Loucy (cell line): Measurements from ENCODE around the gene NRXN3.

Source experiments
- H2AFZ ChIP-seq: fragments of 200-600 bp; sonication (generic); 2 replicates; pipeline ENCODE4 v1.6.0; 2016; ENCODE audit warnings: antibody characterized with exemption, mild to moderate bottlenecking, low read length, moderate library complexity
- H3F3A ChIP-seq: fragments of 200-600 bp; 2 replicates; pipeline ENCODE4 v1.6.0; 2016; ENCODE audit warnings: antibody characterized with exemption, low read depth, mild to moderate bottlenecking
- H3K27me3 ChIP-seq: fragments of 200-600 bp; sonication (generic); 2 replicates; pipeline ENCODE4 v1.6.1; 2014; ENCODE audit warnings: low read length, mild to moderate bottlenecking; ENCODE audit not compliant: insufficient read depth, poor library complexity, severe bottlenecking
- H3K36me3 ChIP-seq: fragments of 200-600 bp; sonication (generic); 2 replicates; pipeline ENCODE4 v1.6.1; 2016; ENCODE audit warnings: low read length; ENCODE audit not compliant: insufficient read depth
- H3K4me1 ChIP-seq: fragments of 200-600 bp; sonication (generic); 2 replicates; pipeline ENCODE4 v1.5.1; 2014; ENCODE audit warnings: low read length, mild to moderate bottlenecking; ENCODE audit not compliant: insufficient read depth, poor library complexity, severe bottlenecking
- H3K4me2 ChIP-seq: fragments of 200-600 bp; sonication (generic); 2 replicates; pipeline ENCODE4 v1.6.0; 2014; ENCODE audit warnings: antibody characterized with exemption, low read length, low read depth, mild to moderate bottlenecking; ENCODE audit not compliant: poor library complexity, severe bottlenecking
- H3K4me3 ChIP-seq: fragments of 200-600 bp; sonication (generic); 2 replicates; pipeline ENCODE4 v1.5.1; 2014; ENCODE audit warnings: low read length, mild to moderate bottlenecking, mixed read lengths; ENCODE audit not compliant: poor library complexity, severe bottlenecking
- H3K79me2 ChIP-seq: fragments of 200-600 bp; sonication (generic); 2 replicates; pipeline ENCODE4 v1.6.1; 2014; ENCODE audit warnings: low read length; ENCODE audit not compliant: insufficient read depth
- H3K9ac ChIP-seq: fragments of 200-600 bp; sonication (generic); 2 replicates; pipeline ENCODE4 v1.6.0; 2014; ENCODE audit warnings: mild to moderate bottlenecking, low read depth, low read length, moderate library complexity; ENCODE audit not compliant: poor library complexity, severe bottlenecking
- H3K9me2 ChIP-seq: fragments of 200-600 bp; sonication (generic); replicated peaks from 2 replicates; pipeline ENCODE4 v1.6.1; 2016; ENCODE audit warnings: low read depth, low read length, mixed read lengths
- H3K9me3 ChIP-seq: fragments of 200-600 bp; sonication (generic); 2 replicates; pipeline ENCODE4 v1.6.1; 2014; ENCODE audit warnings: mild to moderate bottlenecking, antibody characterized with exemption, low read length, low read depth; ENCODE audit not compliant: insufficient read depth
- H4K20me1 ChIP-seq: fragments of 200-600 bp; sonication (generic); 2 replicates; pipeline ENCODE4 v1.6.0; 2014; ENCODE audit warnings: antibody characterized with exemption, low read length, mild to moderate bottlenecking; ENCODE audit not compliant: insufficient read depth, poor library complexity, severe bottlenecking
- CTCF ChIP-seq: fragments of 200-600 bp; sonication (generic); conservative IDR thresholded peaks from 2 replicates; pipeline ENCODE4 v1.5.1; 2014; ENCODE audit warnings: mild to moderate bottlenecking, antibody characterized with exemption, low read length
- EZH2phosphoT487 ChIP-seq: fragments of 200-600 bp; IDR thresholded peaks from 2 replicates; pipeline ENCODE4 v1.6.1; 2018; ENCODE audit warnings: antibody characterized with exemption, mild to moderate bottlenecking, moderate library complexity, borderline replicate concordance

NRXN3 gene

GRCh38 chr14:79443602-79444001, 1273.4 kb downstream of the NRXN3 start:
- H4K20me1 ChIP-seq, result no peaks in the 10 kb centered on the region
- no peak overlapping the region for H2AFZ ChIP-seq
- H3K36me3 ChIP-seq, result no peaks in the 10 kb centered on the region
- TF ChIP-seq EZH2phosphoT487 (no peak), CTCF (no peak)
- H3K4me2 ChIP-seq, result no peak overlapping the region
- H3K4me1 ChIP-seq, result no peaks in the 10 kb centered on the region
- H3K9me3 ChIP-seq, result no peaks in the 10 kb centered on the region
- H3K79me2 ChIP-seq, result no peaks in the 10 kb centered on the region
- H3K9me2 ChIP-seq, result no peaks in the 10 kb centered on the region
- no peaks in the 10 kb centered on the region for H3F3A ChIP-seq
- H3K4me3 ChIP-seq, result no peak overlapping the region
- no peaks in the 10 kb centered on the region for H3K27me3 ChIP-seq
- no peak overlapping the region for H3K9ac ChIP-seq

- Histone ChIP-seq H3K79me2 (no peaks in the 10 kb centered on the region), H3F3A (no peaks in the 10 kb centered on the region), H3K36me3 (no peaks in the 10 kb centered on the region), H3K27me3 (no peaks in the 10 kb centered on the region), H3K4me2 (no peak overlapping the region), H3K9ac (no peak overlapping the region), H2AFZ (no peak overlapping the region), H4K20me1 (no peaks in the 10 kb centered on the region), H3K4me3 (no peak overlapping the region), H3K9me2 (no peaks in the 10 kb centered on the region), H3K4me1 (no peaks in the 10 kb centered on the region), H3K9me3 (no peaks in the 10 kb centered on the region)
- TF ChIP-seq EZH2phosphoT487 (no peak), CTCF (no peak)
Measured at GRCh38 chr14:79448960-79449359, 1278.8 kb downstream of the NRXN3 start.

GRCh38 chr14:79451601-79452000, 1281.4 kb downstream of the NRXN3 start:
- no peaks in the 10 kb centered on the region for H3K79me2 ChIP-seq
- no peak for TF ChIP-seq EZH2phosphoT487
- no peak for TF ChIP-seq CTCF
- no peak overlapping the region for H3K9ac ChIP-seq
- no peak overlapping the region for H3K4me2 ChIP-seq
- H3K27me3 ChIP-seq, result no peaks in the 10 kb centered on the region
- no peaks in the 10 kb centered on the region for H3F3A ChIP-seq
- H3K4me1 ChIP-seq, result no peaks in the 10 kb centered on the region
- no peaks in the 10 kb centered on the region for H3K9me3 ChIP-seq
- no peaks in the 10 kb centered on the region for H4K20me1 ChIP-seq
- H3K4me3 ChIP-seq, result no peak overlapping the region
- no peak overlapping the region for H2AFZ ChIP-seq
- no peaks in the 10 kb centered on the region for H3K36me3 ChIP-seq
- no peaks in the 10 kb centered on the region for H3K9me2 ChIP-seq
